Subcutaneous adipose tissue (tissue), 4 donors: Measurements from ENCODE around the gene CADPS. TPM values are rescaled to one million over a fixed set of nuclear protein-coding genes. Genes with fewer than 3 reads are reported as not detected.

Experiments used
- CTCF ChIP-seq: fragments of 450-650 bp; IDR thresholded peaks from one replicate; pipeline ENCODE4 v1.5.1; 2016; ENCODE audit warnings: low read depth, mild to moderate bottlenecking, control low read depth, antibody characterized with exemption, moderate library complexity
- total RNA-seq, 4 donors: library from RNA; depleted of rRNA; stranded (reverse); fragments of >200 nt; gene quantifications; one replicate each; pipeline ENCODE4 v1.1.0, GENCODE V29; 2016

The CADPS gene
- total RNA-seq, 4 donors from 2014 or later = 1.9 to 25.1 TPM; not detected in 2

- no peak for TF ChIP-seq CTCF
Observed at GRCh38 chr3:62550439-62550838, 324.8 kb downstream of the CADPS start.

GRCh38 chr3:62548528-62549205 lies 326.5 kb downstream of the CADPS start:
- no peak for TF ChIP-seq CTCF

GRCh38 chr3:62546266-62546665 lies 328.9 kb downstream of the CADPS start:
- TF ChIP-seq CTCF = no peak

- TF ChIP-seq CTCF = no peak
Observed at GRCh38 chr3:62542185-62542584, 333.0 kb downstream of the CADPS start.

GRCh38 chr3:62539762-62540161 lies 335.5 kb downstream of the CADPS start:
- TF ChIP-seq CTCF = no peak

- TF ChIP-seq CTCF = no peak
Observed at GRCh38 chr3:62538691-62539356, 336.4 kb downstream of the CADPS start.

- no peak for TF ChIP-seq CTCF
Observed at GRCh38 chr3:62534326-62534725, 340.9 kb downstream of the CADPS start.
